HepG2 (cell line): ENCODE measurements around the gene STRN3. TPM values are rescaled to one million over a fixed set of nuclear protein-coding genes. Genes with fewer than 3 reads are reported as not detected.
A peak's percentile ranks its signal among the peaks of the same experiment; 100 is the strongest.

Experiments used
- FOXO1 ChIP-seq: sonication (generic); formaldehyde crosslinking; IDR thresholded peaks from 2 replicates; pipeline ENCODE4 v1.4.0; 2020; ENCODE audit warnings: missing genetic modification reagents
- KAT8 ChIP-seq: IDR thresholded peaks from 2 replicates; pipeline ENCODE4 v1.6.1; 2016; ENCODE audit warnings: missing genetic modification reagents, missing compliant biosample characterization
- KDM5B ChIP-seq: sonication (generic); formaldehyde crosslinking; IDR thresholded peaks from 2 replicates; pipeline ENCODE4 v1.4.0; 2020; ENCODE audit warnings: missing genetic modification reagents, mild to moderate bottlenecking, borderline replicate concordance
- MXI1 ChIP-seq: IDR thresholded peaks from 3 replicates; pipeline ENCODE4 v1.6.1; 2012; ENCODE audit warnings: low read depth, low read length, inconsistent platforms, borderline replicate concordance
- RBFOX2 ChIP-seq: fragments of 200-400 bp; formaldehyde crosslinking; IDR thresholded peaks from 2 replicates; pipeline ENCODE4 v1.6.1; 2017; ENCODE audit warnings: low read depth, mild to moderate bottlenecking, low read length
- RFXAP ChIP-seq: sonication (generic); formaldehyde crosslinking; IDR thresholded peaks from 2 replicates; pipeline ENCODE4 v1.4.0; 2020; ENCODE audit warnings: missing genetic modification reagents, borderline replicate concordance
- SOX13 ChIP-seq, 3 experiments: fragments of 450-650 bp in 1 of 3; sonication (generic) in 1 of 3; formaldehyde crosslinking in 1 of 3; IDR thresholded peaks in 2 of 3; conservative IDR thresholded peaks in 1 of 3; 2 replicates each; pipeline versions ENCODE4 v1.5.0 to v1.6.1; 2016 to 2020; ENCODE audit warnings: antibody characterized with exemption in 1 of 3, mild to moderate bottlenecking in 1 of 3, missing compliant biosample characterization in 1 of 3, missing genetic modification reagents in 1 of 3, moderate library complexity in 1 of 3
- SRF ChIP-seq: IDR thresholded peaks from 2 replicates; pipeline ENCODE4 v1.6.1; 2011; ENCODE audit warnings: mild to moderate bottlenecking, low read depth, low read length, moderate library complexity
- TRIM24 ChIP-seq: sonication (generic); formaldehyde crosslinking; IDR thresholded peaks from 2 replicates; pipeline ENCODE4 v1.8.0; 2022; ENCODE audit warnings: mild to moderate bottlenecking, missing genetic modification reagents
- ZNF17 ChIP-seq: sonication (generic); formaldehyde crosslinking; IDR thresholded peaks from 2 replicates; pipeline ENCODE4 v1.5.0; 2020; ENCODE audit warnings: mild to moderate bottlenecking, missing genetic modification reagents
- ZNF652 ChIP-seq: IDR thresholded peaks from 2 replicates; pipeline ENCODE4 v1.6.1; 2016; ENCODE audit warnings: low read depth, borderline replicate concordance
- ZNF678 ChIP-seq: sonication (generic); formaldehyde crosslinking; IDR thresholded peaks from 2 replicates; pipeline ENCODE4 v1.4.0; 2020; ENCODE audit warnings: mild to moderate bottlenecking, missing genetic modification reagents
- polyA plus RNA-seq, 8 experiments: library from polyadenylated mRNA; depleted of rRNA in 3 of 8; stranded (reverse) in 7 of 8; unstranded in 1 of 8; fragments of >200 nt; fragmentation: Illumina TruSeq in 4 of 8; extraction: Trizol in 4 of 8; gene quantifications; 2 replicates each; pipeline versions ENCODE4 v1.2.1 to v1.2.3, GENCODE V29; 2011 to 2016; ENCODE audit warnings: low read depth in 4 of 8, missing spikeins in 1 of 8, mixed read lengths in 1 of 8; ENCODE audit not compliant: insufficient read depth in 1 of 8
- total RNA-seq, 5 experiments: library from RNA; depleted of rRNA; stranded (reverse); fragments of >200 nt; fragmentation: Illumina TruSeq; extraction: Trizol; gene quantifications; 2 replicates each; pipeline ENCODE4 v1.2.3, GENCODE V29; 2016; ENCODE audit warnings: low read depth in 1 of 5
- TF ChIP-seq, protein P1 (sequence below), 2 experiments: sonication (generic) in 1 of 2; formaldehyde crosslinking in 1 of 2; IDR thresholded peaks; 2 replicates each; pipeline versions ENCODE4 v1.4.0 to v1.6.1; 2016 to 2020; ENCODE audit warnings: borderline replicate concordance in 1 of 2, low read depth in 1 of 2, mild to moderate bottlenecking in 1 of 2, missing genetic modification reagents in 1 of 2
- TF ChIP-seq, protein P2 (sequence below): IDR thresholded peaks from 2 replicates; pipeline ENCODE4 v1.6.1; 2016; ENCODE audit warnings: mild to moderate bottlenecking, missing biosample characterization, missing genetic modification reagents
- TF ChIP-seq, protein P3 (sequence below): sonication (generic); formaldehyde crosslinking; IDR thresholded peaks from 2 replicates; pipeline ENCODE4 v1.8.1; 2023; ENCODE audit warnings: missing genetic modification reagents, mild to moderate bottlenecking, borderline replicate concordance
- TF ChIP-seq, protein P4 (sequence below): sonication (generic); formaldehyde crosslinking; IDR thresholded peaks from 2 replicates; pipeline ENCODE4 v1.4.0; 2020; ENCODE audit warnings: missing genetic modification reagents

Gene STRN3
- total and polyA plus RNA-seq, 2 of the 13 experiments (the other 11 are each of a cell fraction or from before 2014, with no cell fraction given): 49.4 to 123 TPM

DNA sequence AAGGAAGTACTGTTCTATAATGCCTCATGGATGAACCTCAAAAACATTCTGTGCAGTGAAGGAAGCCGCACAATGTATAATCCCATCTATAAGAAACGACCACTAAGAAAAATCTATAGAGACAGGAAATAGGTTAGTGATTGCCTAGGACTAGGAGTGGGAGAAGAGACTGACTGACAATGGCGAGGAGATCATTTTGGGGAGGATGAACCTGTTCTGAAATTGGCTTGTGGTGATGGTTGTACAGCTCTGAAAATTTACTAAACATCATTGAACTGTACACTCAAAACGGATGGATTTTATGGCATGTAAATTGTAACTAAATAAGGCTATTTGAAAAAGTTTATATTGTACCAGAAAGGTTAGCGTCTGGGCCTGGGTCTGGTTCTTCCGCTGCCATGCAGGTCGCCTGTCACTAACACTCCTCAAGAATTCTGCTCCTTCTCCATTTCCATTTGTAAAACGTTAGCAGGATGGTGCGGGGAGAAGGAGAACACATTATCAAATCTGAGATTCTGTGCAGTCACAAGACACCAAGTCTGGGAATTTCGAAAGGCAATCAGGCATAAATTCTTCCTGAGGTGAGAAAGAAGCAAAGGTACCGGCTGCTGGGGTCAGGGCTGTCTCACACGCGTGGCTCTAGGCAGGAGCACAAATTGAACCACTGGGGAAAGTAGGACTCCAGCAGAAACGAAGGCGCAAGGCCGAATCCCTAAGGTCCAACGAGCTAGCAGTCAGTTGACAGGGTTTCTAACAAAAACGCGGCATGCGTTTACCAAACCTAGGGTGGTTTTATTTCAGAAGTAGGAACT, 152.7 kb downstream of the STRN3 start (continued):
- TF ChIP-seq, protein P1, sequence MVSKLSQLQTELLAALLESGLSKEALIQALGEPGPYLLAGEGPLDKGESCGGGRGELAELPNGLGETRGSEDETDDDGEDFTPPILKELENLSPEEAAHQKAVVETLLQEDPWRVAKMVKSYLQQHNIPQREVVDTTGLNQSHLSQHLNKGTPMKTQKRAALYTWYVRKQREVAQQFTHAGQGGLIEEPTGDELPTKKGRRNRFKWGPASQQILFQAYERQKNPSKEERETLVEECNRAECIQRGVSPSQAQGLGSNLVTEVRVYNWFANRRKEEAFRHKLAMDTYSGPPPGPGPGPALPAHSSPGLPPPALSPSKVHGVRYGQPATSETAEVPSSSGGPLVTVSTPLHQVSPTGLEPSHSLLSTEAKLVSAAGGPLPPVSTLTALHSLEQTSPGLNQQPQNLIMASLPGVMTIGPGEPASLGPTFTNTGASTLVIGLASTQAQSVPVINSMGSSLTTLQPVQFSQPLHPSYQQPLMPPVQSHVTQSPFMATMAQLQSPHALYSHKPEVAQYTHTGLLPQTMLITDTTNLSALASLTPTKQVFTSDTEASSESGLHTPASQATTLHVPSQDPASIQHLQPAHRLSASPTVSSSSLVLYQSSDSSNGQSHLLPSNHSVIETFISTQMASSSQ (IDR thresholded peaks at IDR 0.05; ENCODE audit: low read depth): no peak
- TF ChIP-seq, protein P1 (CRISPR knock-in tag; IDR thresholded peaks at IDR 0.05; ENCODE audit: borderline replicate concordance): no peak
- TF ChIP-seq RFXAP (no peak), KAT8 (CRISPR knock-in tag) (no peak), KDM5B (no peak), SOX13 (IDR thresholded peaks at IDR 0.05) (peak; percentile 61; the same call in 1 of the 2 replicates), SOX13 (CRISPR knock-in tag; conservative IDR thresholded peaks at IDR 0.05 in 1 of 2, IDR thresholded peaks at IDR 0.05 in 1 of 2) (no peak; a peak in 1 of 4 replicates), MXI1 (no peak), ZNF17 (CRISPR knock-in tag) (no peak), TRIM24 (CRISPR knock-in tag) (no peak), ZNF678 (CRISPR knock-in tag) (no peak), FOXO1 (CRISPR knock-in tag) (0 out of 2 replicates have a peak, but pooled peaks have one; percentile 6), ZNF652 (CRISPR knock-in tag) (no peak; the same call in 1 of the 2 replicates), SRF (no peak), RBFOX2 (no peak)
- TF ChIP-seq, protein P2, sequence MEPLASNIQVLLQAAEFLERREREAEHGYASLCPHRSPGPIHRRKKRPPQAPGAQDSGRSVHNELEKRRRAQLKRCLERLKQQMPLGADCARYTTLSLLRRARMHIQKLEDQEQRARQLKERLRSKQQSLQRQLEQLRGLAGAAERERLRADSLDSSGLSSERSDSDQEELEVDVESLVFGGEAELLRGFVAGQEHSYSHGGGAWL (CRISPR knock-in tag): no peak
- TF ChIP-seq, protein P3, sequence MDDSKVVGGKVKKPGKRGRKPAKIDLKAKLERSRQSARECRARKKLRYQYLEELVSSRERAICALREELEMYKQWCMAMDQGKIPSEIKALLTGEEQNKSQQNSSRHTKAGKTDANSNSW (CRISPR knock-in tag): no peak
- TF ChIP-seq, protein P4, sequence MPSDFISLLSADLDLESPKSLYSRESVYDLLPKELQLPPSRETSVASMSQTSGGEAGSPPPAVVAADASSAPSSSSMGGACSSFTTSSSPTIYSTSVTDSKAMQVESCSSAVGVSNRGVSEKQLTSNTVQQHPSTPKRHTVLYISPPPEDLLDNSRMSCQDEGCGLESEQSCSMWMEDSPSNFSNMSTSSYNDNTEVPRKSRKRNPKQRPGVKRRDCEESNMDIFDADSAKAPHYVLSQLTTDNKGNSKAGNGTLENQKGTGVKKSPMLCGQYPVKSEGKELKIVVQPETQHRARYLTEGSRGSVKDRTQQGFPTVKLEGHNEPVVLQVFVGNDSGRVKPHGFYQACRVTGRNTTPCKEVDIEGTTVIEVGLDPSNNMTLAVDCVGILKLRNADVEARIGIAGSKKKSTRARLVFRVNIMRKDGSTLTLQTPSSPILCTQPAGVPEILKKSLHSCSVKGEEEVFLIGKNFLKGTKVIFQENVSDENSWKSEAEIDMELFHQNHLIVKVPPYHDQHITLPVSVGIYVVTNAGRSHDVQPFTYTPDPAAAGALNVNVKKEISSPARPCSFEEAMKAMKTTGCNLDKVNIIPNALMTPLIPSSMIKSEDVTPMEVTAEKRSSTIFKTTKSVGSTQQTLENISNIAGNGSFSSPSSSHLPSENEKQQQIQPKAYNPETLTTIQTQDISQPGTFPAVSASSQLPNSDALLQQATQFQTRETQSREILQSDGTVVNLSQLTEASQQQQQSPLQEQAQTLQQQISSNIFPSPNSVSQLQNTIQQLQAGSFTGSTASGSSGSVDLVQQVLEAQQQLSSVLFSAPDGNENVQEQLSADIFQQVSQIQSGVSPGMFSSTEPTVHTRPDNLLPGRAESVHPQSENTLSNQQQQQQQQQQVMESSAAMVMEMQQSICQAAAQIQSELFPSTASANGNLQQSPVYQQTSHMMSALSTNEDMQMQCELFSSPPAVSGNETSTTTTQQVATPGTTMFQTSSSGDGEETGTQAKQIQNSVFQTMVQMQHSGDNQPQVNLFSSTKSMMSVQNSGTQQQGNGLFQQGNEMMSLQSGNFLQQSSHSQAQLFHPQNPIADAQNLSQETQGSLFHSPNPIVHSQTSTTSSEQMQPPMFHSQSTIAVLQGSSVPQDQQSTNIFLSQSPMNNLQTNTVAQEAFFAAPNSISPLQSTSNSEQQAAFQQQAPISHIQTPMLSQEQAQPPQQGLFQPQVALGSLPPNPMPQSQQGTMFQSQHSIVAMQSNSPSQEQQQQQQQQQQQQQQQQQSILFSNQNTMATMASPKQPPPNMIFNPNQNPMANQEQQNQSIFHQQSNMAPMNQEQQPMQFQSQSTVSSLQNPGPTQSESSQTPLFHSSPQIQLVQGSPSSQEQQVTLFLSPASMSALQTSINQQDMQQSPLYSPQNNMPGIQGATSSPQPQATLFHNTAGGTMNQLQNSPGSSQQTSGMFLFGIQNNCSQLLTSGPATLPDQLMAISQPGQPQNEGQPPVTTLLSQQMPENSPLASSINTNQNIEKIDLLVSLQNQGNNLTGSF (CRISPR knock-in tag): no peak
